Measurements from ENCODE around the gene ITPK1.

Gene ITPK1

DNA sequence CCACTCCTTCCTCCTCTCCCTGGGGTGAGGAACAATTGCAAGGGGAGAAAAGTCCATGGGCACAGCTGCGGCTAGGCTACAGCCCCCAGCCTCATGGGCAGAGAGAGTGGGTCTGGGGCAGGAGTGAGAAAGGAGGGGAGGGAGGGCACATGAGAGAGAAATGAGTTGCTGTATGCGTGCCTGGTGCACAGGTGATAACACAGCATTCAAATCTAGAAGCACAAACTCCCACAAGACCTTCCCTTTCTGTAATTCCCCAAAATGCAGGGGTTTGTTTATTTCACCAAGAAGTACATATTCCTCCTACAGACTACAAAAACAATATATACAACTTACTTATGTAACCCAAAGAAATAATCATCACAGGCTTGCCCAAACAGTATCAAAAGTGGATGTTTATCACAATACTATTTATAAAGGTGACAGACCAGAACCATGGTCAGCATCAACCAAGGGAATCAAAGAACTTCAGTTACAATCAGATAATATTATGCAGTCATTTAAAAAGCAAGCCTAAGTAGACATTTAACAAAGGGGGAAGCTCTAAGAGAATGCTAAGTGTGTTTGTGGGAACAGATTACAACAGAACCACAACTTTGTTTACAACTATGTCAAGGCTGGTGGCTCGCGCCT lies 54.2 kb downstream of the ITPK1 start:
- no peak for DNase-seq (ENCODE audit: low read depth, low spot score)

DNA sequence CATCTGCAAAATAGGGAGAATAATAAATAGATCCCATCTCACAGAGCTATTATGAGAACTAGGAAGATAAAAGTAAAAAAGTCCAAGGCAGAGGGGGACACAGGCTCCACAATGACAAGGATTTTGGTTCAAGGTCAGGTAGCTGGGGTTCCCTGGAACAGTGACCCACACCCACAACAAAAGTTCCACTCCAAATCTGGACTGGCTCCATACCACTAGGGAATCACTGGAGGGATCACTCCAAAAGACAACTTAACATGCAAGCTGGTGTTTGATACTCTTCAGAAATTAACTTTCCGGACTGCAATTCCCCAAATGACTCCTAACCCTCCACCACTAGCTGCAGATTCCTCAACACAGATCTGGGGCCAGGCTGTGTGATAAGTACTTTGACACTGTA lies 54.9 kb downstream of the ITPK1 start:
- DNase-seq (ENCODE audit: low read depth, low spot score) = no peak

DNA sequence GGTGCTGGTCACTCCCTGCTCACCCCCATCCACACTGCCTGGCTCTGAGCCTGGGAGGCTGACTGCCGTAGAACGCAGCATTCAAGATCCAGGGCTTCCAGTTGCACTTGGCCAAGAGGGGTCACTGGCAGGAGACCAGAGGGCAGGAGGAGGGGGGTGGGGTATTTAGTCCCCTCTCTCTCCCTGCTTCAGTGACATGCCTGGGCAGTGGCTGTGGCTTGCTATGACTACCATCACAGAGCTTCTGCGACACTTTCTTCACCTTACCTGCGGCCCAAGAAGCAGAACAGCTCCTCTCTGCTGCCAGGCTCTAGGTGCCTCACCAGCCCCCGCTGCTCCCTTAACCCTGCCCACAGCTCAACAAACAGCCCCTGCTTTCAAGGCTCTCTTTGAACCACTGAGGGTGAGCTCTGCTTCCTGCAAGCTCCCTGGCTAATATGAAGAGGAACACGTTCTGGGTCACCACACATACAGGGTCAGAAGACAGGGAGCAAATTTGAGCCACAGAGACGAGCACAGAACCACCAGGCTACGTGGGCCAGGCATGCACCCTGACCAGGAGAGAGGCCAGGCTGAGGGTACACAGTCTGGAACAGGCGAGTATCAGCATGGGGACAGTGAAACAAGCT lies 55.7 kb downstream of the ITPK1 start:
- DNase-seq (ENCODE audit: low read depth, low spot score) = no peak

DNA sequence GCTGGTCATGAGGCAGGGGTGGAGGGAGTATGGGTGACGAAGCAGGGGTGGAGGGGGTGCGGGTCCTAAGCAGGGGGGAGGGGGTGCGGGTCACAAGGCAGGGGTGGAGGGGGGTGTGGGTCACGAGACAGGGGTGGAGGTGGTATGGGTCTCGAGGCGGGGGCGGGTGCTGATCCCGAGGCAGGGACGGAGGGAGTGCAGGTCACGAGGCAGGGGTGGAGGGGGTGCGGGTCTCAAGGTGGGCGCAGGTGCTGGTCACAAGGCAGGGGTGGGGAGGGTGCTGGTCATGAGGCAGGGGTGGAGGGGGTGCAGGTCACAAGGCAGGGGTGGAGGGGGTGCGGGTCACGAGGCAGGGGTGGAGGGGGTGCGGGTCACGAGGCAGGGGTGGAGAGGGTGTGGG lies 56.5 kb downstream of the ITPK1 start:
- no peak for DNase-seq (ENCODE audit: low read depth, low spot score)

DNA sequence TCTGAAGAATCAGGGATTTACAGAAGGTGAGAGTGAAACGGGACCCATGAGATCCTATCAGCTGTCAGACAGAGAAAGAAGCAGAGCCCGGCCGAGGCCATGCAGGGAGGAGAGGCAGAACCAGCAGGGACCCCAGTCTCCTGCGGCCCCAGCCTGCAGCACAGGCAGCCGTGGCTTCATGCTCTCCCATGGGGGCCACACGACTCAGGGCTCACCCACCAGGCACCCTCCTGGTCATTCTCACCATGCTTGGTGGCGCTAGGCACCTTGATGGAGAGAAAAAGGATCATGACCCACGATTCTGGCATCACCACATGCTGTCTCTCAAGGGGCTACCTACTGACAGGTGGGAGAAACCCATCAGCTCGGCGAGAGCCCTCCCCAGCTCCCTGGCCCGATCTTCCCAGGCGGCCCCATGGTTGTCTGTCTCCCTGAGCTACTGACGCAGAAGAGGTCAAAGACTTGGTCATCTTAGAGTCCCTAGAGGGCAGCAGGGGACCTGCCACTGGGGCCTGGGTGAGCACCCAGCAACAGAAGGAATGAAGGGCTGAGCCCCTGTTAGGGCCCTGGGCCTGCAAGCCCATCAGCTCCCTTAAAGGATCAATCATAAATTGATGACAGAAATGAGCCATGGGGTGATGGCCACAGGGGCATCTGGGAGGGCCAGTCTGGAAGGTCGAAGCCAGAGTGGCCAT lies 58.0 kb downstream of the ITPK1 start:
- no peak for DNase-seq (ENCODE audit: low read depth, low spot score)

DNA sequence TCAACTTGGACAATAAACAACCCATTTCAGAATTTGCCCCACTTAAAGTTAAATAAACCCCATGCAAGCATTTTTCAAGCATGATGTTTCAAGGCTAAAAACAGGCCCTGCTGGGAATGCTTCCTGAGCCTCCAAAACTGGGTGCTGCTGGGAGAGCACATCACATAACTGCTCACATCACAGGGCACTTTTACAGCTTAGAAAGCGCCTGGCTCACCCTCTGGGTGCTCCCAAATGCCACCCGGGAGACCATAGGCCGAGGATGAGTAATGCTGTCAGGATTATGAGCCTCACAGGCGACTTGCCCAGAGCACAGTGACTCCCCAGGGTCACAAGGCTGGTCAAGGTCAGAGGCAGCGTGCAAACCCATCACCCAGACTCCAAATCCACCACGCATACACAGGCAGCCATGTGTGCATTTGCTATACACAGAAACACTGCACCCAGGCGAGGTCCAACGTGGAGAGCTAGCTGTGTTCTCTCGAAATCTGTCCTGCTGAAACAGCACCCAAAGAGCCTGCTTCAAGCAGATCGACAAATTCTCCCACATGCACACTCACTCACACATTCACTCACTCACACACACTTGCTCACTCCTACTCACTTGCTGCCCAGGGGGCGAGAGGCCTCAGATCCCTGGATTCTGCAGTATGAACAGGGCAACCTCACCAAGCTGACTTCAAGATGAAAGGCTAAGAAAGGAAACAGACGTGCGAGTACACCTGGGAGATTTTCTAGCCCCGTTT lies 58.7 kb downstream of the ITPK1 start:
- DNase-seq (ENCODE audit: low read depth, low spot score) = no peak

DNA sequence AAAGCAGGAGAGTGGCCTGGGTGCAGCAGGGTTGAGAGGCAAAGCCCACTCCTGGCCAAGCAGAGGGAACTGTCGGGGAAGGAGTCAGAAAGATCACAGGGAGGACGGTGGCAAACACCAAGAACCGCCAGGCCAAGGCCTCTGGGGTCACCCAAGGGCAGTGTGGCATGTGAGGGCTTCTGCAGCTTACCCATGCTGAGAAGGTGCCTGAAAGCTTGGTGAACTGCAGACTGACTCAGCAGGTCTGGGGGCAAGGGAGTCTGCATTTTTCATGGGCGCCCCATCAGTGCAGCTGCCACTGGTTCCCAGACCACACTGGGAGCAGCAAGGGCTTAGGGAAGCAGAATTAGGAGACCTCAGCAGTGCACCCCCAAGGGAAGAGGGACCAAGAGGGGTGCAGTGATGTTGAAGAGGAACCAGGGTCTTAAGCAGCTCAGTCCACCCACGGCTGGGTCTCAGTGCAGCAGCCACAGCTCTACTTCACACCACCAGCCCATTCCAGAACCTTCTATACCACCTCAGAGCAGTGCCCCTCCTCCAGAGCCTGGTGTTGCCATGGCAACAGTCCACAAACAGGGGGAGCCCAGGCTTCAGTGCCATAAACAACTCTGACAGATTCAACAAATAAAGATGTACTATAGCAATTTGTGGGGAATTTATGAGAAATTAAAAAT lies 59.4 kb downstream of the ITPK1 start:
- peak; percentile 59 for DNase-seq (ENCODE audit: low read depth, low spot score)

DNA sequence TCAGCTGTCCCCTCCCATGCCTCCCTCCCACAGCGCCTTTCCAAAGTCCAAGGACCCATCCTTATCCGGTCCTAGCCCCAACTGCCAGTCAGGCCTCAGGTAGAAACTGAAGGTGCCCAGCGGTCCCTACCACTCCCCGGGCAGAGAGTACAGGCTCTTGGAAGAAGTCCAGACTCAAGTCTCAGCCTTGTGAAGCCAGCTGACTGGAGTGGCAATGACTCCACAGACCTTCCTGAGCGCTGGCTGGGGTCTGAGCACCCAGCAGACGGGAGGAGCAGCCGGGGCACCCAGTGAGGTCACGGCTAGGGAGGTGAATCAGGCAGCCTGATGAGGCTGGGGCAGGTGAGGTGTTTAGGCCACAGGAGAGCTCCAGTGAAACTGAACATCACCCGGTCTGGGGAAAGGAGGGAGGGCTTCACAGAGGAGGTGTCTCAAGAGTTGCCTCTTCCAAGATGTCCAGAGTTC lies 60.0 kb downstream of the ITPK1 start:
- DNase-seq (ENCODE audit: low read depth, low spot score) = no peak

DNA sequence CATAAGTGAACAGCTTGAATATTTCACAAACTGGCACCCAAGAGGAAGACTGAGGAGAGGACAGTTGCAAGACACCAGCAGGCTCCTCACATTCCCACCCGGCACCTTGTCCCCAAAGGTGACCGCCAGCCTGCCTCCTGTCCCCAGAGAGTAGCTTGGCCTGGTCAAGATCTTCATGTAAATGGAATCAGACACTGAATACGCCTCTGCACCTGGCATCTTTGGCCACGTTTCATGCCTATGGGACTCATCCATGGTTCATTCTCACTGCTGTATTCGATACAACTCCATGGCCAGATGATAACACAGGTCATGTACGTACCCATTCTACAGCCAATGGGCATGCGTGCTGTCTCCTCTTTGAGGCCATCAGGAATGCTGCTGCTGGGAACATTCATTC lies 60.8 kb downstream of the ITPK1 start:
- no peak for DNase-seq (ENCODE audit: low read depth, low spot score)

DNA sequence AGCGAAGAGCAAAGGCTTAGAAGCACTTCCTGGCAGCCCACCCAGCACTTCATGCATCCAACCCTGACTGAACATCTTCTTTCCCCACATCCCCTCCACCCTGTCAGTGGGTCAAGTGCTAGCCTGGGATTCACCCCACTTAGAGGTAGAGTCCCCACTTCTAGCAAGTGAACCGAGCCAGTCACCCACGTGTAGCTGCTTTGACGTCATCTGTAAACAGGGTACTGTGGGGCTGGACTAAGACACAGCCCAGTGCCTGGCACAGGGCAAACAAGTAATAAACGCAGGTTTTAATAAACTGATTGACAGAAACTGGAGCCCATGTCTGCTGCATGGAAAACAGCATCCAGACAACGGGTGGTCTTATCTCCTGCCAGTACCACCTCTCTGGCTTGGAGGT lies 61.7 kb downstream of the ITPK1 start:
- no peak for DNase-seq (ENCODE audit: low read depth, low spot score)

DNA sequence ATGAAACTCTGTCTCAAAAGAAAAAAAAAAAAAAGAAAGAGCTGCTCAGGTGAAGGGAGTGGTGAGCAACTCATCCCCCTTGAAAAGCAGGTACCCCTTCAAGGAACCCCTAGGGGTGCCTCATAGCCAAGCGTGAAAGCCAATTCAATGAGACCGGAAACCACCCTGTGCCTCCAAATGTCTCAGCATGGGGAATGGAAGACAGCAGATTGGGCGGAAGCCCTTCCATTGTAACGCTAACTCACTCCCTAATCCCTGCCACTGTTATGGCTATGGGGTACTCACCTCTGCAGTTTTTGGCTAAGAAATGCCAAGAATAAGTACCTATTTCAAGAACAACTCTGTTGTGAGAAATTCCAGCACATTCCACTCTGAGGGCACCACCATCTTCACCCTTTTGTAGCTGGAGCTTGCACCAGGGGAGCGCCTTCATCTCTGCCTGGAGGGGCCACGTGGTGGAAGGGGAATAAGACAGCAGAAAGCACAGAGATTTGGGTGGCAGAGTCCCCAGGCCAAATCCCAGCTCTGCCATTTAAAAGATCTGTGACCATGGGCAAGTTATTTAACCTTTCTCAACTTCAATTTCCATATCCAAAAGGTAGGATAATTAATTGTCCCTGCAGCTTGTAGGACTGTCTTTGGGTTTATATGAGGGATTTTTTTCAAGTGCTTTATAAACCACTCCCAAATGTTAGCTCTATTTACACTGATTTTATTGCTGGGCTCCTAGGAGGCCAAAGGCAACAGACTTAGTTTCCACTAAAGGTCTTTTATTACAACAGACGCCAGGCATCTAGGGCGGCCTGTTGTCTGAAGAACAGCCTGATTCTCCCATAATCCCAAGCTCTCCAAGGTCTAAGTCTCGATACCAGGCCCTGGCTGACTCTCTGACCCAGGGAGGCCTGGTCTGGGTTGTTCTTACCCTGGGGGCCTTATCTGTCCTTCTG lies 63.9 kb downstream of the ITPK1 start:
- no peak for DNase-seq (ENCODE audit: low read depth, low spot score)

DNA sequence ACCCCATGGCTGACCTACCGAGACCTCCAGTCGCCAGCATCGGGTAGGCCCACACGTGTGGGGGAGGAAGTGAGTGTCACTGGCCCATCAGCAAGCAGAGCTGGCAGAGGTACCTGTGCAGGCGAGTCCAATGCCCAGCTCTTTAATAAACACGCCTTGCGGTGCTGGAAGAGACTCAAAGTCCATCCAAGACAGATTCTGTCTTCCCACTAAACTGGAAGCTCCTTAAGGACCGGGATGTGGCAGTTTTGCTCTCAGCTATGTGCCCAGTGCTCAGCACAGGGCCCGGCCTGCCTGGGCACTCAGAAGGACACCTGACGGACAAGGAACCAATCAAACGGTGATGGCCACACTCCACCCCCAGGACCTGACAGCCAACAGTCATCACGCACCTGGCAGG lies 65.0 kb downstream of the ITPK1 start:
- DNase-seq (ENCODE audit: low read depth, low spot score) = no peak

DNA sequence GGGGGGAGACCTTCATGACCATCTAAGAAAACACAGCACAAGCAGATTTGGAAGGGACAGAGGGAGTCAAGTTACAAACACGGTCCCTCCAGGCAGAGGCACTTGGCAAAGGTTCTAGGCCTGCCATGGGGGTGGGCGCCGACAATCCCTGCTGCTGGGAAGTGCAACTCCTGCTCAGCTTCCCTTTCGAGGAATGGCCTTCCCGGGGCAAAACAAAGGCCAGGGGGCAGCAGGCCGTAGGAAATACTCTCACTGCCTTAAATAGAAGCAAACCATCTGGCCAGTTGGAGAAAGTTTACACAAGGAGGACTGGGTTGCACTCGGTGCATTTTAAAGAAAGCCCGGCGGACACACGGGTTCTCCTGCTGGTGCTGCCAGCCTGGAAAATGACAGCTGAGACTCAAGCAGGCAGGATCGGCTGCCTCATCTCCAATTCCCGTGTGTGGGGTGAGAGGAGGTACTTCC lies 65.8 kb downstream of the ITPK1 start:
- DNase-seq (ENCODE audit: low read depth, low spot score) = no peak

DNA sequence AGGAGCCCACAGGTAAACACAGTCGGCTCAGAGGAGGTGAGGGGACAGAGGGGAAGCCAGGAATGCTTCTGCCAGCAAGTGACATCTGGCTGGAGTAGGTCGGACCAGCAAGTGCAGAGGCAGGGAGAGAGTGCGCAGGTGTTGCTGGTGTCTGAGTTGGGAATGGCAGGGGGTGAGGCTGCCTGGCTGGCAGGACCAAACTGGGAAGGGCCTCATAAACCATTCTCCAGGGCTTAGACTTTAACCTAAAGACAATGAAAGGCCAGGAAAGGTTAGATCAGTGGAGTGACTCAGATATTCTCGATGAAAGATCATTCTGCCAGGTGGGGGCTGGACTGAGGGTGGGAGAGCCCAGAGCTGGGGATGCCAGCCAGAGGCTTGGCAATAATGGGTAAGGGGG lies 66.4 kb downstream of the ITPK1 start:
- DNase-seq (ENCODE audit: low read depth, low spot score) = no peak

DNA sequence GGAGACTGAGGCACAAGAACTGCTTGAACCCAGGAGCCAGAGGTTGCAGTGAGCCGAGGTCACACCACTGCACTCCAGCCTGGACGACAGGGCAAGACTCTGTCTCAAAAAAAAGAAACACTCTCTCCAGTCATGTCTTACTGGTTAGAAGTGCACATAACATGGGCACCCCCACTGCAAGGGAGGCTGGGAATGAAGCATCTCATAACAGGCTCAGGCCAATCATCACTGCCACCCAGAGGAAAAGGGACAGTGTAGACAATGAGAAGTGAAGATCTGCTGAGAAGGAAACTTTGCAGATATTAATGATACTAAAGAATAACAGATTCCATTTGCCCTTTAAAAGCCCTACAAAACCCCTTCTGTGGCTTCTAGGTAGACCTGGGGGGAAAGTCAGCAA lies 66.9 kb downstream of the ITPK1 start:
- no peak for DNase-seq (ENCODE audit: low read depth, low spot score)

DNA sequence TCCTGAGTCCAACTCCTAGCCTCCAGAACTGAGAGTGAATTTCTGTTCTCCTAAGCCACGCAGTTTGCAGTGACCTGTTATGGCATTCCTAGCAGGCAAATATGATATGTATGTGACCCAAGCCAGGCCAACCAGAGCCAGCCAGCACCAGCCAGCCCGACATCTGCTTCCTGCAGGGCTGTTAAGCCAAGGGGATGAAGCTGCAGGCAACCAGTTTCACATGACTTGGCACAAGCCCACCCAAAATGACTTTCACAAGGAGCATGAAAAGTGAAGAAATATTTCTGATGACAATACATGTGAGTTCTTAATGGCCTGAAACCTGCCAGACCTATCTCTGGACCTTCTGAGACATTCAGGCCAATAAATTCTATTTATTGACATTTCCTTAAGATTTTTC lies 68.1 kb downstream of the ITPK1 start:
- DNase-seq (ENCODE audit: low read depth, low spot score) = no peak

DNA sequence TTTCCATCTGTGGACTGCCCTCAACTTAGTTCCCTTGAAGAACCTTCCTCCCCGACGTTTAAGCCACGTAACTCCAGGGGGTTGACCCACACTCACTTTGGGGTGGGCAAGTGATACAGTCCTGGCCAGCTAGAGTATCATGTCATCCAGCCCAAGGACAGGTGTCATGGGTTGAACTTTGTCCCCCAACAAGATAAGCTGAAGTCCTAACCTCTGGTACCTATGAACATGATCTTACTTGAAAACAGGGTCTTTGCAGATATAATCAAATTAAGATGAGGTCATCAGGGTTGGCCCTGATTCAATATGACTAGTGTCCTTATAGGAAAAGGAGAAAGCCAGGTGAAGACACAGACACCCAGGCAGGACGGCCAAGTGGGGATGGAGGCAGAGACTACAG lies 68.6 kb downstream of the ITPK1 start:
- no peak for DNase-seq (ENCODE audit: low read depth, low spot score)

DNA sequence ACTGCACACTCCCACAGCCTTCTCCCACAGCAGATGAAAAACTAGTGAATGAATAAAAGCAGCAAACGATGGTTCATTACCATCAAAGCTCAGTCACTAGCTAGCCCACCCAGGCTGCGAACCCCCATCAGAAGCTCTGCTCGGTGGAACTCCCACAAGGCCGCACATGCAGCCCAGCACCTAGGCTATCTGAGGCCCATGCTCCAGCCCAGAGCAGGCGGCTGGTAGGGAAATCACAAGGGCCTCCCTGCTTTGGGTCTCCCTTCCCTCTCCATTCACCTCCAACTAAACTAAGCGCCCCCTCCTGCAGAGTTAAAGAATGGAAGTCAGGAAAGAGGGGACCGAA lies 69.0 kb downstream of the ITPK1 start:
- DNase-seq (ENCODE audit: low read depth, low spot score) = no peak

DNA sequence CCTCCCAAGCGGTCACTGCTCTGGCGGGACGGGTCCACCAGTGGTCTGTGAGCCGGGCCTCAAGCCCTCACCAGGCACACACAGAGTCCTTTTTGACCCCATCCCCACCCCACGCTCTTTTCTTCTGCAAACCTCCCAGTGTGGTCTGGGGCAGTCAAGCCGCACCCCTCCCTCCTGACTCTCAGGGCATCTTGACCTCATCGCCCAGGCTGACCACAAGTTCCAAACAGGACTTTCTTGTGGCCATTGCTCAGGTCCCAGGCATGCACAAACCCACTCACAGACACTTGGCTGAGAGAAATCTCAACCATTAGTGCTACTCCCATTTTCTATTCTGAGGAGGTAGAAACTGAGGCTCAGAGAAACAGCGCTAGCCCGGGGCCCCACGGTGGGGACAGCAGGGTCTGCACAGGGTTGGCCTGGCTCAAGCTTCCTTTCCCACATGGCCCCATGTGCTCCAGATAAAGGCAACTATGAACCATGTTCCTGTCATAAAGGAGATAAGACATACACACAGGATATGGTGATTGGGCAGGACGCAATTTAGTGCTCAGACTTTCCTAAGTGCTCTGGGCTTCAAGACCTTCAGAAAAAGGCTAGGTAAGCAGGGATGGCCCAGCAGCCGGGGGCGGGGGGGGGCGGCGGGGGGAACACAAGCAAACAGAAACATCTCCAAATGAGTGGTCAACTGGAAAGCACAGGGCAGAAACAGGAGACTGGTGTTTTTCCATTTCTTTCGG lies 69.6 kb downstream of the ITPK1 start:
- peak; percentile 92 for DNase-seq (ENCODE audit: low read depth, low spot score)

DNA sequence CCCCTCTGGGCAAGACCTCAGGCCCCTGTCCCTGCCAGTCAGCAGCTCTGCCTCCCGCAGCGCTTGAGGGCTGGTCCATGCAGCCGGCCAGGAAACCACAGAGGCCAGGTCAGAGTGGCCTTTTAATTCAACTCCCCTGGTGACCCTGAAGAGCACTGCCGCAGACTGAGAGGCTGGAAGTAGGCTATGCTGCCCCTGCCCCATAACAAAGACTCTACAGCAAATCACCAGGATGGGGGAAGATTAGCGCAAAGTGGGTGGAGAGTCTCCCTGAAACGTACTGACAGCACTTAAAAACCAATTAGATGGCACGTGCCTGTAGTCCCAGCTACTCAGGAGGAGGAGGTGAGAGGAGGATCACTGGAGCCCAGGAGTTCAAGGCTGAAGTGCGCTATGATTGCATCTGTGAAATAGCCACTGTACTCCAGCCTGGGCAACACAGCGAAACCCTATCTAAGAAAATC lies 70.5 kb downstream of the ITPK1 start:
- DNase-seq (ENCODE audit: low read depth, low spot score) = peak; percentile 37
